Measurements from ENCODE around the gene SULT4A1.

Gene SULT4A1

GRCh38 chr22:43859621-43860020, 2.7 kb downstream of the SULT4A1 start:
- H3F3A ChIP-seq (ENCODE audit: insufficient read depth, low read length), result no peaks in the 10 kb centered on the region
- no peak overlapping the region for H2AFZ ChIP-seq (ENCODE audit: low read length)
- no peak overlapping the region for H3K9ac ChIP-seq (ENCODE audit: low read length)
- H3K4me1 ChIP-seq (ENCODE audit: low read length), result no peaks in the 10 kb centered on the region
- H3K79me2 ChIP-seq (ENCODE audit: low read length), result no peaks in the 10 kb centered on the region
- DNase-seq, result no peak
- no peaks in the 10 kb centered on the region for H4K20me1 ChIP-seq (ENCODE audit: insufficient read depth, low read length)
- H3K9me3 ChIP-seq (replicated peaks; ENCODE audit: insufficient read depth, low read length), result no peaks in the 10 kb centered on the region
- H3K27ac ChIP-seq (ENCODE audit: low read length), result no peak overlapping the region
- H3K9me2 ChIP-seq (replicated peaks; ENCODE audit: insufficient read depth, low read length), result no peaks in the 10 kb centered on the region
- H3K4me2 ChIP-seq (ENCODE audit: low read depth, low read length), result no peak overlapping the region
- no peaks in the 10 kb centered on the region for H3K36me3 ChIP-seq (replicated peaks; ENCODE audit: insufficient read depth, low read length)
- no peak for TF ChIP-seq CTCF (IDR thresholded peaks at IDR 0.05; ENCODE audit: low read length)
- no peak for TF ChIP-seq EZH2 (optimal IDR thresholded peaks at IDR 0.05; ENCODE audit: low read depth, low read length)
- peaks cover 86% of the 10 kb centered on the region for H3K27me3 ChIP-seq (replicated peaks; ENCODE audit: insufficient read depth, low read length)
- H3K4me3 ChIP-seq (ENCODE audit: low read length), result no peak overlapping the region

- TF ChIP-seq EZH2phosphoT487 (IDR thresholded peaks at IDR 0.05; ENCODE audit: low read length), result no peak
- no peak for TF ChIP-seq CTCF (IDR thresholded peaks at IDR 0.05; ENCODE audit: low read length)
- no peak for TF ChIP-seq EZH2 (optimal IDR thresholded peaks at IDR 0.05; ENCODE audit: low read depth, low read length)
- H3K9ac ChIP-seq (ENCODE audit: low read length), result no peak overlapping the region
- H3K79me2 ChIP-seq (ENCODE audit: low read length), result no peaks in the 10 kb centered on the region
These were observed 3.1 kb downstream of the SULT4A1 start for GRCh38 chr22:43859176-43859575.

GRCh38 chr22:43858156-43858895, 4.0 kb downstream of the SULT4A1 start:
- Histone ChIP-seq H3K27ac (ENCODE audit: low read length) (no peak overlapping the region), H3K27me3 (replicated peaks; ENCODE audit: insufficient read depth, low read length) (peaks cover 85% of the 10 kb centered on the region), H3F3A (ENCODE audit: insufficient read depth, low read length) (no peaks in the 10 kb centered on the region), H3K9ac (ENCODE audit: low read length) (no peak overlapping the region), H3K9me2 (replicated peaks; ENCODE audit: insufficient read depth, low read length) (no peaks in the 10 kb centered on the region), H3K79me2 (ENCODE audit: low read length) (no peaks in the 10 kb centered on the region), H3K4me3 (ENCODE audit: low read length) (no peak overlapping the region), H3K4me2 (ENCODE audit: low read depth, low read length) (no peak overlapping the region), H2AFZ (ENCODE audit: low read length) (no peak overlapping the region), H3K36me3 (replicated peaks; ENCODE audit: insufficient read depth, low read length) (no peaks in the 10 kb centered on the region), H3K4me1 (ENCODE audit: low read length) (no peaks in the 10 kb centered on the region), H3K9me3 (replicated peaks; ENCODE audit: insufficient read depth, low read length) (no peaks in the 10 kb centered on the region), H4K20me1 (ENCODE audit: insufficient read depth, low read length) (no peaks in the 10 kb centered on the region)
- TF ChIP-seq EZH2 (optimal IDR thresholded peaks at IDR 0.05; ENCODE audit: low read depth, low read length) (no peak), CTCF (IDR thresholded peaks at IDR 0.05; ENCODE audit: low read length) (no peak), EZH2phosphoT487 (IDR thresholded peaks at IDR 0.05; ENCODE audit: low read length) (no peak)
- no peak for DNase-seq

More at GRCh38 chr22:43859176-43859575, 3.1 kb downstream of the SULT4A1 start:
- no peak overlapping the region for H3K4me2 ChIP-seq (ENCODE audit: low read depth, low read length)
- H3F3A ChIP-seq (ENCODE audit: insufficient read depth, low read length), result no peaks in the 10 kb centered on the region
- no peak overlapping the region for H3K4me3 ChIP-seq (ENCODE audit: low read length)
- no peaks in the 10 kb centered on the region for H3K4me1 ChIP-seq (ENCODE audit: low read length)
- H4K20me1 ChIP-seq (ENCODE audit: insufficient read depth, low read length), result no peaks in the 10 kb centered on the region
- no peaks in the 10 kb centered on the region for H3K9me2 ChIP-seq (replicated peaks; ENCODE audit: insufficient read depth, low read length)
- no peaks in the 10 kb centered on the region for H3K9me3 ChIP-seq (replicated peaks; ENCODE audit: insufficient read depth, low read length)
- H3K27me3 ChIP-seq (replicated peaks; ENCODE audit: insufficient read depth, low read length), result peaks cover 86% of the 10 kb centered on the region
- no peak for DNase-seq
- no peak overlapping the region for H3K27ac ChIP-seq (ENCODE audit: low read length)
- H2AFZ ChIP-seq (ENCODE audit: low read length), result no peak overlapping the region
- no peaks in the 10 kb centered on the region for H3K36me3 ChIP-seq (replicated peaks; ENCODE audit: insufficient read depth, low read length)
